Lower leg skin (tissue), 3 donors: ENCODE results near the gene TNNI2.

ENCODE experiments used
- CTCF ChIP-seq, 3 donors: fragments of 450-650 bp; IDR thresholded peaks; one replicate each; pipeline ENCODE4 v1.5.1; 2016; ENCODE audit warnings: antibody characterized with exemption in 3 of 3, mild to moderate bottlenecking in 3 of 3, moderate library complexity in 2 of 3
- POLR2A ChIP-seq, 2 donors: fragments of 450-650 bp; IDR thresholded peaks; one replicate each; pipeline ENCODE4 v1.6.1; 2016 to 2017; ENCODE audit warnings: antibody characterized with exemption in 2 of 2, mild to moderate bottlenecking in 1 of 2, moderate library complexity in 1 of 2

GRCh38 chr11:1857064-1857463, 18.3 kb downstream of the TNNI2 start:
- TF ChIP-seq CTCF (IDR thresholded peaks at IDR 0.05) (no peak), POLR2A (IDR thresholded peaks at IDR 0.05) (no peak)
